GM18505 (cell line): ENCODE measurements around the gene LTB4R.

ENCODE experiments used
- ATAC-seq: cut with Tn5 transposase; IDR thresholded peaks from one replicate; pipeline ENCODE4 v1.9.1; 2021; ENCODE audit not compliant: unreplicated experiment
- POLR2A ChIP-seq: IDR thresholded peaks from 4 replicates; pipeline ENCODE4 v1.6.1; 2011; ENCODE audit warnings: borderline replicate concordance; ENCODE audit not compliant: insufficient read depth, insufficient read length; ENCODE audit errors: extremely low read depth

The LTB4R gene

GRCh38 chr14:24299255-24300191, 11.8 kb upstream of the LTB4R start, which contains the start of the genes DHRS1 and NOP9:
TSS of gene DHRS1 (minus strand) at chr14:24299780. CDS start at chr14:24299106, 674 bp downstream.
TSS of gene NOP9 (plus strand) at chr14:24299850. CDS start at chr14:24299955, 105 bp downstream.
- peak; percentile 77 for TF ChIP-seq POLR2A

GRCh38 chr14:24300326-24300980, 10.8 kb upstream of the LTB4R start:
- ATAC-seq, result no peak
- no peak for TF ChIP-seq POLR2A

More at GRCh38 chr14:24299255-24300191, 11.8 kb upstream of the LTB4R start, which contains the start of the genes DHRS1 and NOP9:
- ATAC-seq, result peak; percentile 67

- no peak for TF ChIP-seq POLR2A
- ATAC-seq, result no peak
These were observed 7.3 kb upstream of the LTB4R start for GRCh38 chr14:24304019-24304387.

- ATAC-seq, result no peak
- no peak for TF ChIP-seq POLR2A
These were observed 4.1 kb upstream of the LTB4R start for GRCh38 chr14:24307156-24307574.

GRCh38 chr14:24307575-24308341, 3.5 kb upstream of the LTB4R start, which contains the start of gene CIDEB:
TSS of gene CIDEB (minus strand) at chr14:24307977. CDS start at chr14:24307858, 119 bp downstream.
- ATAC-seq, result no peak
- no peak for TF ChIP-seq POLR2A

- TF ChIP-seq POLR2A, result no peak
- ATAC-seq, result no peak
These were observed 2.8 kb upstream of the LTB4R start for GRCh38 chr14:24308342-24309124.

GRCh38 chr14:24309538-24310264, 1.6 kb upstream of the LTB4R start, which contains the start of gene LTB4R2:
TSS of gene LTB4R2 (plus strand) at chr14:24310140. CDS start at chr14:24310665, 525 bp downstream.
- ATAC-seq, result no peak
- TF ChIP-seq POLR2A, result no peak

- ATAC-seq, result no peak
- no peak for TF ChIP-seq POLR2A
These were observed 1.0 kb upstream of the LTB4R start for GRCh38 chr14:24310265-24310645.

GRCh38 chr14:24311837-24312615, 724 bp downstream of the LTB4R start:
- no peak for TF ChIP-seq POLR2A
- ATAC-seq, result no peak

- TF ChIP-seq POLR2A, result no peak
These were observed 1.6 kb downstream of the LTB4R start for GRCh38 chr14:24312736-24313507.

More at GRCh38 chr14:24312736-24313507, 1.6 kb downstream of the LTB4R start:
- no peak for ATAC-seq
